ENCODE results near the gene OR5B17.

OR5B17 gene

DNA sequence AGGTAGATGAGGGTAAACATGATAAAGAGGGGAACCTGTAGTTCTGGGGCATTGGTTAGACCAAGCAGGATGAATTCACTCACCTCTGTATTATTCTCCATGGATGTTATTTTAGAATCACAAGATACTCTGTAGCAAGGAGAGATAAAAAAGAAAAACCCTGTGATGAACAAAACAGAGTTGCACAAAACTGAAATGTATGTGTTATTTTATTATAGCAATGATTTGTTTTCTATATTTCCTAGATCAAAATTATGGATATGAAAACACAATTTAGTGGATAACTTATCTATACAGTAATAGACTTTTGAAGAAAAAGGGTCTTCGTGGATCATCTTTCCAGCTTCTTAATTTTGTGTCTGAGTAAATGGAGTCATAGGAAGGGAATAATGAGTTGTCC, at the start of gene OR5B17:
Gene OR5B17, minus strand, starts transcription at position 101 of the 400 bp plus-strand sequence. Its CDS starts 0 bp downstream, at position 101.
- TF ChIP-seq GATA2 (IDR thresholded peaks at IDR 0.05; ENCODE audit: low read depth, low read length): no peak

- TF ChIP-seq GATA2 (IDR thresholded peaks at IDR 0.05; ENCODE audit: low read depth, low read length): no peak
- no peak for TF ChIP-seq GATA3 (IDR thresholded peaks at IDR 0.05; ENCODE audit: low read depth, low read length)
Measured at GRCh38 chr11:58406774-58407173, 47.9 kb upstream of the OR5B17 start, which contains the start of gene OR5B3. Gene OR5B3, minus strand, starts transcription at chr11:58406874. Its CDS starts 3,465 bp downstream, at chr11:58403409.

DNA sequence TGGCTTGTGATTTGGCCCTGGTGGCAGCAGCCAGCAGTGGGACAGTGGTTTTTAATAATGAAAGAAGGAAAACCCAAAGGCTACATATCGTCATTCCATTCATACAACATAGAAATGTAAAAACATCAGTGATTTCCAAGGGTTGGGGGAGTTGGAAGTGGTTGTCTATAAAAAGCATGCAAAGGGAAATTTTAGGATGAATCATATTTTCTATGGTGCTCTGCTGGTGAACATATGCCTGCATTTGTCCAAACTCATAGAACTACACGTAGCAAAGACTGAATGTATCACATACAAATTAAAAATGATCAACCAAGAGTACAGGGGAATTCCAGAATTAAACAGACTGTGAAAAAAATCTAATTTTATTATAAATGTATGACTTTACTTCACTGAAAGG, 36.7 kb upstream of the OR5B17 start:
- TF ChIP-seq GATA2 (IDR thresholded peaks at IDR 0.05; ENCODE audit: low read depth, low read length) (no peak), GATA3 (IDR thresholded peaks at IDR 0.05; ENCODE audit: low read depth, low read length) (no peak)

DNA sequence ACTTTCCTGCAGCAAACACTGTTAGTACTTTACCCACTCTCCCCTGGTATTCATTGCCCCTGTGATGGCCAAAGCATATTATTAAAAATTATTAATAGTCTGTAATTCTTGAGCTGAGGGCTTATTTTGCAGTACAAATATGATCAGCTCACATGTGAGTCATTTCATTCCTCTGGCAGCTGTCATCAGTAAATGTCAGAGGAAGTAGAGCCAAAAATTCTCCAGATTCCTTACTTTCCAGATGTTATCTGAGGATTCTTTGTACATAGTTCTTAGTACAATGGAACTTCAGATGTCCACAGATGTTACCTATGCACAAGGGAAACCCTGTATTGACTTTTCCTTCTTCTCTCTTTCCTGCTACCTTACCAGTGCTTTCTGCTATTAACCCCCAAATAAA, 35.3 kb upstream of the OR5B17 start:
- no peak for TF ChIP-seq GATA2 (IDR thresholded peaks at IDR 0.05; ENCODE audit: low read depth, low read length)
- no peak for TF ChIP-seq GATA3 (IDR thresholded peaks at IDR 0.05; ENCODE audit: low read depth, low read length)

DNA sequence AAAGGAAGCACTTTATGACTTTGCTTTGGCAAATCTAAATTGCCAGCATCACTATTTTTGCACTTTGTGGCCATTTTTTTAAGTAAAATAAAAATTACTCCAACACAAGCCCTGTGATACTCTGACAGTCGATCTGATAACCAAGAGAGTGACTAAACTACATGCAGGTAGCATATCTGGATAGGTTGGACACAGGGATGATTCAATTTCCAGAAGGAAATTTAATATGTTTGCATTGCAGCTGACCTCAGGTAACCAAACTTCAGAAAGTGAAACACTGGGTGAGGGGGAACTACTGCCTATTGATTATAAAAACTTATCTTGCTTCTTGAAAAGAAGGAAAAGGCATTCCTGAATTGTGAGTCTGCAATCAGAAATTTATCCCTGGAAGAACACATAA, 33.9 kb upstream of the OR5B17 start:
- no peak for TF ChIP-seq GATA3 (IDR thresholded peaks at IDR 0.05; ENCODE audit: low read depth, low read length)
- no peak for TF ChIP-seq GATA2 (IDR thresholded peaks at IDR 0.05; ENCODE audit: low read depth, low read length)

DNA sequence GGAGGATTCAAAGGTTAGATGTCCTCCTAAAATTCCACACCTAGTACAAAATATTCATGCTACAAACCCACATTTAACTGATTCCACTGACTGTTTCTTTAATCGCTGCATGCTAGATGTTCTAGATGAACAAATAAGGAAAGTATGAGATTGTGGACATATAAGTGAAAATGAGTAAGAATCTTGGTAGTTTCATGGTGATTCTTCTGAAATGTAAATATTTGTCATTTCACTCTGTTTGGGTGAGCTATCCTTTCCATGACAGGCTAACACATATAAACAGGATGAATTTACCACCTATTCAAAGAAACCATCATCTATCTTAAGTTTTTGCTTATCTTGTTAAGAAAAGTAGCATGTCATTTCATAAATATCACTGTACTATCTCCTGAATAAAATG, 33.0 kb upstream of the OR5B17 start:
- TF ChIP-seq GATA3 (IDR thresholded peaks at IDR 0.05; ENCODE audit: low read depth, low read length): no peak
- TF ChIP-seq GATA2 (IDR thresholded peaks at IDR 0.05; ENCODE audit: low read depth, low read length): no peak

DNA sequence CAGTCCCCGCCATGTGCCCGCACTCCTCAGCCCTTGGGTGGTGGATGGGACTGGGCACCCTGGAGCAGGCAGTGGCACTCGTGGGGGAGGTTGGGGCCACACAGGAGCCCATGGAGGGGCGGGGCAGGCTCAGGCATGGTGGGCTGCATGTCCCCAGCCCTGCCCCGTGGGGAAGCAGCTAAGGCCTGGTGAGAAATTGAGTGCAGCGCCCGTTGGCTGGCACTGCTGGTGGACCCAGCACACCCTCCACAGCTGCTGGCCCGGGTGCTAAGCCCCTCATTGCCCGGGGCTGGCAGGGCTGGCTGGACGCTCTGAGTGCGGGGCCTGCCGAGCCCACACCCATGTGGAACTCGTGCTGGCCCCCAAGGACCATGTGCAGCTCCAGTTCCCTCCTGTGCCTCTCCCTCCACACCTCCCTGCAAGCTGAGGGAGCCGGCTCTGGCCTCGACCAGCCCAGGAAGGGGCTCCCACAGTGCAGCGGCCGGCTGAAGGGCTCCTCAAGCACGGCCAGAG, 31.7 kb upstream of the OR5B17 start:
- TF ChIP-seq GATA3 (IDR thresholded peaks at IDR 0.05; ENCODE audit: low read depth, low read length) (no peak), GATA2 (IDR thresholded peaks at IDR 0.05; ENCODE audit: low read depth, low read length) (no peak)

DNA sequence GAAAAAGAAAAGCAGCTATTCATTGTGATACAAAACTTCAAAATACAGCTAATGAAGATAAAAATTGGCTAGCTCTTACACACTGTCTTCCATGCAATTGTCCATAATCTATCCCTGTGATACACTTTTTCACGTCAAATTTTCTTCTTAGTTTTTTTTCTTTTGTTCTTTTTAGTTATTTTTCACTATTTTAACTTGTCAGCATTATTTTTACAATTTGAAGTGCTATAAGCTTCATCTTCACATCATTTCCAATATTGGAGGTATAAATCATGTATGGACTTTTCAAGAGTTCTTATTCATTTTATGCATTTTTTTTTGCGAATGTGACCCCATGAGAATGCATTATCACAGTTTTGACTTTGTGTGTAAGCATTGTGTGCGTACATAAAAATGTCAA, 4.1 kb downstream of the OR5B17 start:
- TF ChIP-seq GATA2 (IDR thresholded peaks at IDR 0.05; ENCODE audit: low read depth, low read length) (no peak), GATA3 (IDR thresholded peaks at IDR 0.05; ENCODE audit: low read depth, low read length) (no peak)

- TF ChIP-seq GATA3 (IDR thresholded peaks at IDR 0.05; ENCODE audit: low read depth, low read length): no peak
- TF ChIP-seq GATA2 (IDR thresholded peaks at IDR 0.05; ENCODE audit: low read depth, low read length): no peak
Measured at GRCh38 chr11:58345204-58345603, 13.7 kb downstream of the OR5B17 start.

- no peak for TF ChIP-seq GATA2 (IDR thresholded peaks at IDR 0.05; ENCODE audit: low read depth, low read length)
- no peak for TF ChIP-seq GATA3 (IDR thresholded peaks at IDR 0.05; ENCODE audit: low read depth, low read length)
Measured at GRCh38 chr11:58334708-58335107, 24.2 kb downstream of the OR5B17 start.

DNA sequence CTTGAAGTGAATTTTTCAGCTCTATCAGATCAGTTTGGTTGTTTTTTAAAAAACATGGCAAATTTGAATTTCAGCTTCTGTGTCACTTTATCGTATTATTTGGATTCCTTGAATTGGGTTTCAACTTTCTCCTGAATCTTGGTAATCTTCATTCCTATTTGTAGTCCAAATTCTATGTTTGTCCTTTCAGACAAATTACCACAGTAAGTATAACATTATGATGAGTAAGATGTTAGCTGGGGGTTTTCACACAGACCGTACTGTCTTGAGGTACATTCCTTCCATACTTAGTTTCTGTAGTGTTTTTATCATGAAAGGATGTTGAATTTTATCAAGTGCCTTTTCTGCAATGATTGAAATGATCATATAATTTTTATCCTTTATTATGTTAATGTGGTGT, 28.0 kb downstream of the OR5B17 start:
- no peak for TF ChIP-seq GATA2 (IDR thresholded peaks at IDR 0.05; ENCODE audit: low read depth, low read length)
- TF ChIP-seq GATA3 (IDR thresholded peaks at IDR 0.05; ENCODE audit: low read depth, low read length): no peak

GRCh38 chr11:58318532-58318931, 40.3 kb downstream of the OR5B17 start:
- TF ChIP-seq GATA2 (IDR thresholded peaks at IDR 0.05; ENCODE audit: low read depth, low read length): no peak
- TF ChIP-seq GATA3 (IDR thresholded peaks at IDR 0.05; ENCODE audit: low read depth, low read length): no peak

DNA sequence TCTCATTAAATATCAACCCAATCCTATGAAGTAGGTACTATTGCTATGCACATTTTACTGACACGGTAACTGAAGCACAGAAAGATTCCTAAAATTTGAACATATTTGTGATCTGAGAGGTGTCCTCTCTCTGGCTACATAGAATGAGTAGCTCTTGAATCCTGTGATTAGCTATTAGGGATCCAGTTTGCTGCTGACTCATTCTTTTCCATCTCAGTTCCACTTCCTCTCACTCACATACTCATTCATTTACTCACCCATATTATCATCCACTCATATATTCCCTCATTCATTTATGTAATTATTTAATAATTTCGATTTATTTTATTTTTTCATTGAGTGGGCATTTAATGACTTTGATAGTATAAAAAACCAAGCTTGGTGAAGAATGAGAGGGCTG, 42.7 kb downstream of the OR5B17 start:
- TF ChIP-seq GATA2 (IDR thresholded peaks at IDR 0.05; ENCODE audit: low read depth, low read length): no peak
- no peak for TF ChIP-seq GATA3 (IDR thresholded peaks at IDR 0.05; ENCODE audit: low read depth, low read length)

All from SH-SY5Y (cell line).